VCaP (cell line): ENCODE measurements around the gene ZNF768.

Source experiments
- H3K27ac ChIP-seq: fragments of 450-650 bp; 2 replicates; pipeline ENCODE4 v1.5.1; 2017
- CTCF ChIP-seq: fragments of 450-650 bp; conservative IDR thresholded peaks from 2 replicates; pipeline ENCODE4 v1.5.1; 2017; ENCODE audit warnings: mild to moderate bottlenecking, moderate library complexity

Gene ZNF768

GRCh38 chr16:30533748-30534367 is 7.5 kb upstream of the ZNF768 start:
- peak overlapping the region; percentile 87 for H3K27ac ChIP-seq
- no peak for TF ChIP-seq CTCF

DNA sequence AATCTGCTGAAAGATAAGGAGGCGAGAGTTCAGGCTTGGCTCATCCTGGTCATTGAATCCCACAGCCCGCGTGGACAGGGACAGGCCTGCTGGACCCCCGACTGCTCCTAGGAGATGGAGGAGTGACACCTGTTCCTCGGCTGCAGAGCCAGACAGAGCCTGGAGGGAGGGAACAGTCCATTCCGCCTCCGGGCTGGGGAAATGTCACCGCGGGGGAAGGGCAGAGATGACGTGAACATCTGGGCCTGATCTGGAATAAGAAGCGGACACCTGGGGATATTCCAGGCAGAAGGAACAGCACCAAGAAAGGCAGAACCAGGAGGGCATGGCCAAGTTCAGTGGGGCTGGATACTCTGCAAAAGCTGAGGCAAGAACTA is 6.8 kb upstream of the ZNF768 start:
- no peak for TF ChIP-seq CTCF
- no peak overlapping the region for H3K27ac ChIP-seq

DNA sequence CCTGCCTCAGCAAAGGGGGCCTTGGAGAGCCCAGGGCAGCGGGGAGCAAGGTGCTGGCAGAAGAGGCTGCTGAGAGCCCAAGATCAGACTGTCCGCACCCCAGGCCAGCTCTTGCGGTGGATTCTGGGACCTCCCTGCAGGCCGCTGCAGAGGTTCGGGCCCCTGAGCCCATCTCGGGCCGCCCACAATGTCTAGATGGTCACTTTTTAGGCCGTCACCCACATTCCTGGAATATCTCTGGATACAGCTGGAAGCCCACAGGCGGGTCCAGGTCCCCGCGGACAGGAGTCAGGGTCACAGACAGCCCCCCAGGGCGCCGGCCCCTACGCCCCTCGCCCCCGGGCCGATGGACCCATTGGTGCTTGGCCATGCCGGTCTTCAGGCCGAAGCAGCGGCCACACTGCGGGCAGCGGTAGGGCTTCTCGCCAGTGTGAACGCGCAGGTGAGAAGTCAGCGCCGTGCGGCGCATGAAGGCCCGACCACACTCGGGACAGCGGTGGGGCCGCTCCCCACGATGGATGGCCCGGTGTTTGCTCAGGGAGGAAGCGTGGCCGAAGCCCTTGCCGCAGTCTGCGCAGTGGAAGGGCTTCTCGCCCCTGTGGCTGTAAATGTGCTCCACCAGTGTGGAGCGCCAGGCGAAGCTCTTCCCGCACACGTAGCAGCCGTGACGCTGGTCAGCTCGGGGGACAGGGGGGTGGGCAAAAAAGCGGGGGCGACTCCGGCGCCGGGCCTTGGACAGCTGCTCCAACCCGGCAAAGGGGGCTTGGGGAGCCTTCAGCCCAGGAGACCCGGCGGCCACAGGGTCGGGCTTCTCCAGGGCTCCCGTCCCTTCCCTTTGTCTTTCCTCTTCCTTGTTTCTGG is 6.1 kb upstream of the ZNF768 start:
- H3K27ac ChIP-seq = no peak overlapping the region
- TF ChIP-seq CTCF = no peak

DNA sequence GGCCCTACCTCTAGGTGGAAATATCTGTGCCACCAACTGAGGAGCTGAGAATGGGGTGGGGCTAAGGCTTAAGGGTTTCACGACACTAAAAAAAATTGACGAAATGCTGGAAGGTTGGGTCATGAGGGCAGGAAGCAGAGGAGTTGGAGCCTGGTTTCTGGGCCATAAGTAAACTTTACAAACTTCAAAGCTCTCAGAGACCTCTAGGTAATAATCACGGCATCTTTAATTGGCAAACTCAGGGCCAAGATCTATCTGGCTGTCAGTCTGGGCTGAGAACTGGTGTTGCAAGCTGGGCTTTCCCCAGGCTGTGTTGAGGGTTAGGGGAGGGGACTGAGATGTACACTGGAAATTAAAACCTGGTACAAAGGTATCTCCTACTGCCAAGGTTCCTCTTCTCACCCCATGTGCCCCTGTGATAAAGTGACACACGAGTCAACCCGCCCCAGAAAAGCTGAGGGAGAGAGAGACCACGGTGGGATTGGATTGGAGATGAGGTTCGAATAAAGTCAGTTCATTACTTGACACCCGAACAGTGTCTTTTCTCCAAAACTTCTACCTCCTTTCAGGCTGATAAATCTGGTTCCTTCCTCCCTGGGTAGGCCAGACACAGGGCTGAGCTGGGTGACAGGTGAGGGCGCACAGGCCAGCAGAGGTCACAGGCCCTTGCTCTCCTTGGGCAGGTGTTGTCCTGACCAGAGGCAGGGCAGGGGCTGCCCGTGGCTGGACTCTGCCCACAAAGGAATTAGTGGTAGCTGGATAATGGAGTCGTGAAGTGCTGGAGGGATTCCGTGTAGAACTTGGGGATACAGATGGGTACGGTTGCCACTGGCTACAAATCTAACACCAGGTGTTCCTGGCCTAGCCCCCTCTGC is 4.0 kb upstream of the ZNF768 start:
- TF ChIP-seq CTCF = no peak
- H3K27ac ChIP-seq = no peak overlapping the region

- peak overlapping the region; percentile 93 for H3K27ac ChIP-seq
Measured at GRCh38 chr16:30528799-30529457, 2.6 kb upstream of the ZNF768 start.

GRCh38 chr16:30527635-30528178 is 1.3 kb upstream of the ZNF768 start:
- no peak for TF ChIP-seq CTCF
- peak overlapping the region; percentile 93 for H3K27ac ChIP-seq

More at GRCh38 chr16:30528799-30529457, 2.6 kb upstream of the ZNF768 start:
- TF ChIP-seq CTCF = no peak
